ENCODE data around the gene ARHGAP15. TPM values are rescaled to one million over a fixed set of nuclear protein-coding genes. Genes with fewer than 3 reads are reported as not detected.

ARHGAP15 gene
- total and polyA plus RNA-seq, 4 donors: 3.8 to 17.9 (median 13.2) TPM

GRCh38 chr2:143682436-143683055, 553.3 kb downstream of the ARHGAP15 start:
- Histone ChIP-seq H3K4me3 (ENCODE audit: low read depth in 1 of 3, low read length in 3 of 3) (no peak overlapping the region), H3K9ac (ENCODE audit: low read depth in 1 of 2, low read length in 2 of 2) (no peak overlapping the region), H3K4me1 (ENCODE audit: control insufficient read depth in 4 of 4, insufficient read depth in 4 of 4, low read length in 3 of 4) (no peaks in the 10 kb centered on the region), H3K27me3 (ENCODE audit: control insufficient read depth in 4 of 4, insufficient read depth in 4 of 4, low read length in 3 of 4) (no peaks in the 10 kb centered on the region), H3K9me3 (ENCODE audit: control insufficient read depth in 4 of 4, low read length in 3 of 4) (no peaks in the 10 kb centered on the region), H3K36me3 (ENCODE audit: control insufficient read depth in 4 of 4, insufficient read depth in 3 of 4, low read depth in 1 of 4, low read length in 3 of 4) (no peaks in the 10 kb centered on the region), H3K27ac (ENCODE audit: low read depth in 1 of 2, low read length in 2 of 2) (no peak overlapping the region)
- 77% methylated on average over 5 of the region's 5 CpGs for WGBS
- no peak for TF ChIP-seq GABPA (IDR thresholded peaks at IDR 0.05 in 1 of 2, conservative IDR thresholded peaks at IDR 0.05 in 1 of 2)
- no peak for TF ChIP-seq CTCF (IDR thresholded peaks at IDR 0.05; ENCODE audit: low read depth, low read length, missing input control)
- no peak for TF ChIP-seq RAD21 (IDR thresholded peaks at IDR 0.05)
- no peak for TF ChIP-seq SP1 (IDR thresholded peaks at IDR 0.05)
- no peak for TF ChIP-seq YY1 (IDR thresholded peaks at IDR 0.05)
- no peak for TF ChIP-seq NR2F2 (IDR thresholded peaks at IDR 0.05)
- TF ChIP-seq FOXA2 (IDR thresholded peaks at IDR 0.05): no peak
- no peak for TF ChIP-seq TAF1 (conservative IDR thresholded peaks at IDR 0.05)
- no peak for TF ChIP-seq ATF3 (IDR thresholded peaks at IDR 0.05)
- TF ChIP-seq MAX (IDR thresholded peaks at IDR 0.05): no peak
- TF ChIP-seq EGR1 (IDR thresholded peaks at IDR 0.05; ENCODE audit: low read depth in 2 of 2): no peak
- no peak for TF ChIP-seq HNF4G (IDR thresholded peaks at IDR 0.05)
- no peak for TF ChIP-seq ZBTB33 (IDR thresholded peaks at IDR 0.05)
- no peak for TF ChIP-seq REST (IDR thresholded peaks at IDR 0.05)
- TF ChIP-seq JUND (IDR thresholded peaks at IDR 0.05): no peak
- no peak for TF ChIP-seq FOXA1 (IDR thresholded peaks at IDR 0.05)
- no peak for TF ChIP-seq HNF4A (conservative IDR thresholded peaks at IDR 0.05)
- DNase-seq (ENCODE audit: low spot score): no peak

Measured in liver (tissue), 9 donors.